GM19035 (cell line): ENCODE data around the gene ME3.

Experiments used
- ATAC-seq: cut with Tn5 transposase; IDR thresholded peaks from one replicate; pipeline ENCODE4 v1.9.1; 2021; ENCODE audit not compliant: unreplicated experiment

ME3 gene

GRCh38 chr11:86497310-86497709, 175.1 kb downstream of the ME3 start:
- no peak for ATAC-seq

- ATAC-seq: no peak
Measured at GRCh38 chr11:86495351-86495750, 177.1 kb downstream of the ME3 start.

- no peak for ATAC-seq
Measured at GRCh38 chr11:86492370-86493010, 179.9 kb downstream of the ME3 start.

GRCh38 chr11:86491027-86491426, 181.4 kb downstream of the ME3 start:
- ATAC-seq: no peak

GRCh38 chr11:86490582-86490981, 181.8 kb downstream of the ME3 start:
- ATAC-seq: no peak

GRCh38 chr11:86489442-86489841, 183.0 kb downstream of the ME3 start:
- no peak for ATAC-seq

GRCh38 chr11:86488553-86488952, 183.9 kb downstream of the ME3 start:
- no peak for ATAC-seq

GRCh38 chr11:86487671-86488070, 184.7 kb downstream of the ME3 start:
- ATAC-seq: no peak

- ATAC-seq: no peak
Measured at GRCh38 chr11:86486261-86487030, 186.0 kb downstream of the ME3 start.

- no peak for ATAC-seq
Measured at GRCh38 chr11:86484795-86485166, 187.6 kb downstream of the ME3 start.

- no peak for ATAC-seq
Measured at GRCh38 chr11:86483940-86484794, 188.2 kb downstream of the ME3 start.

- ATAC-seq: no peak
Measured at GRCh38 chr11:86483610-86483939, 188.8 kb downstream of the ME3 start.

- no peak for ATAC-seq
Measured at GRCh38 chr11:86482692-86483091, 189.7 kb downstream of the ME3 start.

GRCh38 chr11:86481399-86481798, 191.0 kb downstream of the ME3 start:
- no peak for ATAC-seq

GRCh38 chr11:86478348-86478747, 194.1 kb downstream of the ME3 start:
- no peak for ATAC-seq

GRCh38 chr11:86477495-86478155, 194.8 kb downstream of the ME3 start:
- no peak for ATAC-seq

- ATAC-seq: no peak
Measured at GRCh38 chr11:86476109-86476861, 196.1 kb downstream of the ME3 start.

GRCh38 chr11:86475027-86475426, 197.4 kb downstream of the ME3 start:
- ATAC-seq: no peak

GRCh38 chr11:86473991-86474833, 198.2 kb downstream of the ME3 start:
- ATAC-seq: no peak
